ENCODE data around the gene MYO18A. TPM values are rescaled to one million over a fixed set of nuclear protein-coding genes. Genes with fewer than 3 reads are reported as not detected.

Gene MYO18A
- total and polyA plus RNA-seq, 2 of the 4 experiments (the other 2 are of a cell fraction) = 22.4 to 39.1 TPM

GRCh38 chr17:29086628-29087332 lies 93.4 kb downstream of the MYO18A start:
- DNase-seq (peak; percentile 19), ATAC-seq (ENCODE audit: low read depth) (peak; percentile 58; the same call in 1 of the 2 replicates)
- Histone ChIP-seq H3K18ac (ENCODE audit: low read depth, low read length) (no peak overlapping the region), H3K4ac (ENCODE audit: low read depth, low read length) (no peak overlapping the region), H2AFZ (replicated peaks; ENCODE audit: low read length, poor library complexity) (no peak overlapping the region), H3K4me1 (ENCODE audit: control insufficient read depth, insufficient read depth, low read length) (no peaks in the 10 kb centered on the region; the same call in 1 of the 2 replicates), H3K14ac (replicated peaks; ENCODE audit: low read depth, low read length) (no peak overlapping the region), H3K4me2 (ENCODE audit: low read depth, low read length) (no peak overlapping the region), H3K9me1 (ENCODE audit: insufficient read depth, low read length) (peaks cover 6% of the 10 kb centered on the region; the same call in 1 of the 2 replicates), H3K4me3 (ENCODE audit: insufficient read depth, low read depth, low read length) (no peak overlapping the region), H3K9me3 (ENCODE audit: control insufficient read depth, insufficient read depth, low read length) (no peaks in the 10 kb centered on the region), H2AK9ac (replicated peaks; ENCODE audit: low read depth, low read length, poor library complexity) (no peak overlapping the region), H4K8ac (ENCODE audit: low read depth in 2 of 2, low read length in 2 of 2) (no peak overlapping the region), H3K27ac (ENCODE audit: insufficient read depth, low read length) (no peak overlapping the region), H3K9ac (ENCODE audit: low read depth, low read length) (no peak overlapping the region), H2BK120ac (ENCODE audit: low read depth, low read length) (no peak overlapping the region), H2AK5ac (ENCODE audit: low read depth, low read length) (no peak overlapping the region), H2BK20ac (ENCODE audit: low read depth, low read length) (no peak overlapping the region), H4K91ac (ENCODE audit: insufficient read depth, low read depth, low read length) (no peak overlapping the region), H4K5ac (ENCODE audit: low read depth, low read length) (no peak overlapping the region), H3K23ac (ENCODE audit: low read depth, low read length) (no peak overlapping the region), H2BK5ac (ENCODE audit: low read depth, low read length, poor library complexity, severe bottlenecking) (no peak overlapping the region), H3K27me3 (ENCODE audit: control insufficient read depth, insufficient read depth, low read length) (no peaks in the 10 kb centered on the region), H3K79me1 (ENCODE audit: low read depth in 1 of 2, low read length in 2 of 2) (no peaks in the 10 kb centered on the region), H4K20me1 (ENCODE audit: insufficient read depth, low read length) (no peaks in the 10 kb centered on the region; the same call in 1 of the 2 replicates), H2BK15ac (ENCODE audit: low read depth, low read length) (no peak overlapping the region), H3K36me3 (ENCODE audit: control insufficient read depth, insufficient read depth, low read length) (peaks cover 52% of the 10 kb centered on the region), H3K56ac (ENCODE audit: extremely low read depth, insufficient read depth, low read length) (no peak overlapping the region)
- TF ChIP-seq MAFK (IDR thresholded peaks at IDR 0.05; ENCODE audit: low read depth, low read length) (no peak), CHD1 (IDR thresholded peaks at IDR 0.05; ENCODE audit: low read depth, low read length) (no peak), BHLHE40 (IDR thresholded peaks at IDR 0.05; ENCODE audit: low read depth, low read length) (no peak), RAD21 (IDR thresholded peaks at IDR 0.05; ENCODE audit: low read length) (no peak)
- CTCF ChIA-PET = no interaction called here
- dilution Hi-C loops (cut with HindIII; ENCODE audit: low sequenced_read_pairs, unreplicated experiment) (no loop called here), intact Hi-C loops (cut with micrococcal nuclease) (no loop called here), in situ Hi-C loops (cut with MboI; ENCODE audit: low sequenced_read_pairs) (no loop called here)
- POLR2A ChIA-PET (ENCODE audit: unreplicated experiment) = no interaction called here
- no TSS peak for BruUV-seq (replicated peaks)
- WGBS, 2 experiments (ENCODE audit: extremely low coverage in 2 of 2, insufficient read length in 1 of 2) = 100% methylated on average over 1 of the region's 19 CpGs; no CpG with 5 or more reads in 1 of the 2 experiments

Measured in IMR-90 (cell line).